ENCODE data around the gene DRC7. TPM values are rescaled to one million over a fixed set of nuclear protein-coding genes. Genes with fewer than 3 reads are reported as not detected.

Gene DRC7
- total and polyA plus RNA-seq, 7 donors, result not detected

DNA sequence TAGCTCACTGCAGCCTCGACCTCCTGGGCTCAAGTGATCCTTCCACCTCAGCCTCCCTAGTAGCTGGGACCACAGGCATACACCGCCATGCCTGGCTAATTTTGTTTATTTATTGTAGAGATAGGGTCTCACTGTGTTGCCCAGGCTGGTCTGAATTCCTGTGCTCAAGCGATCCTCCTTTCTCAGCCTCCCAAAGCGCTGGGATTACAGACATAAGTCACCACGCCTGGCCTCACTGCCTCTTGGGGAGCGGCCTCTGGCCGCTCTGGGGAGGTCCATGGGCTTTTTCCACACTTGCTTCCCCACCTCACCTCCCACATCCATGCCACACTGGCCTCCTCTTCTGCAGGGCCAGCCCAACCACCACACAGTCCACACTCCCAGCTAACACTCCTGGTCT lies 44.8 kb upstream of the DRC7 start:
- intact Hi-C loops (cut with DNase I), result loop anchor here (2.0 to 5.0 kb wide), 3 partner anchors 49 to 73 kb away; no protein-coding TSS in a partner anchor
- Histone ChIP-seq H3K36me3 (ENCODE audit: insufficient read depth in 1 of 2, low read depth in 1 of 2) (no peaks in the 10 kb centered on the region), H3K4me1 (no peaks in the 10 kb centered on the region), H3K4me3 (no peak overlapping the region), H3K27ac (no peak overlapping the region), H3K27me3 (ENCODE audit: insufficient read depth in 3 of 3, low read length in 2 of 3) (peaks cover 0 to 5% (median 0%) of the 10 kb centered on the region in 3 donors), H3K9me3 (no peaks in the 10 kb centered on the region)
- TF ChIP-seq, protein P1, sequence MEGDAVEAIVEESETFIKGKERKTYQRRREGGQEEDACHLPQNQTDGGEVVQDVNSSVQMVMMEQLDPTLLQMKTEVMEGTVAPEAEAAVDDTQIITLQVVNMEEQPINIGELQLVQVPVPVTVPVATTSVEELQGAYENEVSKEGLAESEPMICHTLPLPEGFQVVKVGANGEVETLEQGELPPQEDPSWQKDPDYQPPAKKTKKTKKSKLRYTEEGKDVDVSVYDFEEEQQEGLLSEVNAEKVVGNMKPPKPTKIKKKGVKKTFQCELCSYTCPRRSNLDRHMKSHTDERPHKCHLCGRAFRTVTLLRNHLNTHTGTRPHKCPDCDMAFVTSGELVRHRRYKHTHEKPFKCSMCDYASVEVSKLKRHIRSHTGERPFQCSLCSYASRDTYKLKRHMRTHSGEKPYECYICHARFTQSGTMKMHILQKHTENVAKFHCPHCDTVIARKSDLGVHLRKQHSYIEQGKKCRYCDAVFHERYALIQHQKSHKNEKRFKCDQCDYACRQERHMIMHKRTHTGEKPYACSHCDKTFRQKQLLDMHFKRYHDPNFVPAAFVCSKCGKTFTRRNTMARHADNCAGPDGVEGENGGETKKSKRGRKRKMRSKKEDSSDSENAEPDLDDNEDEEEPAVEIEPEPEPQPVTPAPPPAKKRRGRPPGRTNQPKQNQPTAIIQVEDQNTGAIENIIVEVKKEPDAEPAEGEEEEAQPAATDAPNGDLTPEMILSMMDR (IDR thresholded peaks at IDR 0.05), result no peak
- ATAC-seq, result no peak
- WGBS, 3 donors, result 87 to 90% (median 89%) methylated on average over 7 of the region's 7 CpGs
- no peak for DNase-seq

- no peaks in the 10 kb centered on the region for H3K36me3 ChIP-seq (ENCODE audit: insufficient read depth in 1 of 2, low read depth in 1 of 2)
- DNase-seq (no peak), ATAC-seq (no peak)
- H3K4me1 ChIP-seq, result no peaks in the 10 kb centered on the region
- H3K27ac ChIP-seq, result no peak overlapping the region
- H3K27me3 ChIP-seq (ENCODE audit: insufficient read depth in 3 of 3, low read length in 2 of 3), result peaks cover 0 to under 1% (median 0%) of the 10 kb centered on the region in 3 donors
- WGBS, 3 donors, result 73 to 79% (median 77%) methylated on average over 10 of the region's 10 CpGs
- TF ChIP-seq, protein P1 (IDR thresholded peaks at IDR 0.05), result no peak
- H3K9me3 ChIP-seq, result no peaks in the 10 kb centered on the region
- no peak overlapping the region for H3K4me3 ChIP-seq
- intact Hi-C loops (cut with DNase I), result no loop called here
These were observed 43.0 kb upstream of the DRC7 start for GRCh38 chr16:57651344-57652333.

GRCh38 chr16:57652695-57653471 lies 41.7 kb upstream of the DRC7 start:
- Histone ChIP-seq H3K27me3 (ENCODE audit: insufficient read depth in 3 of 3, low read length in 2 of 3) (no peaks in the 10 kb centered on the region), H3K4me3 (no peak overlapping the region), H3K36me3 (ENCODE audit: insufficient read depth in 1 of 2, low read depth in 1 of 2) (no peaks in the 10 kb centered on the region), H3K4me1 (no peaks in the 10 kb centered on the region), H3K27ac (no peak overlapping the region), H3K9me3 (no peaks in the 10 kb centered on the region)
- WGBS, 3 donors, result 89 to 93% (median 90%) methylated on average over 23 of the region's 23 CpGs
- no peak for ATAC-seq
- intact Hi-C loops (cut with DNase I), result no loop called here
- no peak for DNase-seq
- TF ChIP-seq, protein P1 (IDR thresholded peaks at IDR 0.05), result no peak

- TF ChIP-seq, protein P1 (IDR thresholded peaks at IDR 0.05), result no peak
- no peak overlapping the region for H3K27ac ChIP-seq
- no peaks in the 10 kb centered on the region for H3K27me3 ChIP-seq (ENCODE audit: insufficient read depth in 3 of 3, low read length in 2 of 3)
- no peaks in the 10 kb centered on the region for H3K9me3 ChIP-seq
- no peak overlapping the region for H3K4me3 ChIP-seq
- 43 to 47% (median 46%) methylated on average over 16 of the region's 16 CpGs for WGBS, 3 donors
- intact Hi-C loops (cut with DNase I), result no loop called here
- H3K36me3 ChIP-seq (ENCODE audit: insufficient read depth in 1 of 2, low read depth in 1 of 2), result no peaks in the 10 kb centered on the region
- no peaks in the 10 kb centered on the region for H3K4me1 ChIP-seq
- no peak for DNase-seq
- no peak for ATAC-seq
These were observed 40.7 kb upstream of the DRC7 start for GRCh38 chr16:57653936-57654335.

Data from psoas muscle (tissue), 8 donors.